GM23338 (cell line): Measurements from ENCODE around the gene MLX. TPM values are rescaled to one million over a fixed set of nuclear protein-coding genes. Genes with fewer than 3 reads are reported as not detected.

ENCODE experiments used
- ATAC-seq: fragments of 200-7000 bp; cut with Tn5 transposase; 3 replicates; pipeline ENCODE4 v1.9.1; 2020
- DNase-seq: peaks from one replicate; pipeline ENCODE4 v3.0.0-alpha.2; 2015; ENCODE audit warnings: low spot score
- H2AFZ ChIP-seq: fragments of 200-600 bp; sonication (generic); 2 replicates; pipeline ENCODE4 v1.8.0; 2016; ENCODE audit warnings: antibody characterized with exemption, mild to moderate bottlenecking, moderate library complexity
- H3F3A ChIP-seq: fragments of 200-600 bp; sonication (generic); replicated peaks from 2 replicates; pipeline ENCODE4 v1.8.0; 2017; ENCODE audit warnings: antibody characterized with exemption, mixed run types, low read depth
- H3K27ac ChIP-seq: fragments of 200-600 bp; sonication (generic); 2 replicates; pipeline ENCODE4 v1.6.1; 2016; ENCODE audit warnings: low read depth
- H3K27me3 ChIP-seq: fragments of 200-600 bp; sonication (generic); 2 replicates; pipeline ENCODE4 v1.8.0; 2016; ENCODE audit warnings: mild to moderate bottlenecking, mixed run types, moderate library complexity; ENCODE audit not compliant: insufficient read depth
- H3K36me3 ChIP-seq: fragments of 200-600 bp; sonication (generic); 2 replicates; pipeline ENCODE4 v1.8.0; 2016; ENCODE audit warnings: mild to moderate bottlenecking; ENCODE audit not compliant: insufficient read depth
- H3K4me1 ChIP-seq: fragments of 200-600 bp; sonication (generic); 2 replicates; pipeline ENCODE4 v1.8.0; 2016; ENCODE audit warnings: mild to moderate bottlenecking, moderate library complexity; ENCODE audit not compliant: insufficient read depth
- H3K4me2 ChIP-seq: fragments of 200-600 bp; sonication (generic); 2 replicates; pipeline ENCODE4 v1.7.1; 2017; ENCODE audit warnings: mixed run types
- H3K4me3 ChIP-seq: fragments of 200-600 bp; sonication (generic); 2 replicates; pipeline ENCODE4 v1.6.1; 2016; ENCODE audit warnings: mixed run types
- H3K79me2 ChIP-seq: fragments of 200-600 bp; sonication (generic); replicated peaks from 2 replicates; pipeline ENCODE4 v1.8.0; 2017; ENCODE audit warnings: mild to moderate bottlenecking; ENCODE audit not compliant: insufficient read depth
- H3K9me2 ChIP-seq: fragments of 200-600 bp; sonication (generic); 2 replicates; pipeline ENCODE4 v1.8.0; 2017; ENCODE audit not compliant: insufficient read depth
- H4K20me1 ChIP-seq: fragments of 200-600 bp; sonication (generic); replicated peaks from 2 replicates; pipeline ENCODE4 v1.8.0; 2017; ENCODE audit warnings: mild to moderate bottlenecking; ENCODE audit not compliant: insufficient read depth
- H3K27ac Mint-ChIP-seq: 2 replicates; pipeline ENCODE4 v1.8.0; 2020; ENCODE audit warnings: inconsistent platforms, mild to moderate bottlenecking, moderate library complexity, mixed read lengths
- H3K27me3 Mint-ChIP-seq: 3 replicates; pipeline ENCODE4 v1.8.0; 2022; ENCODE audit warnings: low read depth, mild to moderate bottlenecking, moderate library complexity, mixed read lengths, inconsistent platforms; ENCODE audit not compliant: insufficient read depth, poor library complexity
- H3K36me3 Mint-ChIP-seq: 3 replicates; pipeline ENCODE4 v1.8.0; 2021; ENCODE audit warnings: low read depth, mild to moderate bottlenecking, inconsistent platforms, moderate library complexity, mixed read lengths
- H3K4me1 Mint-ChIP-seq: 3 replicates; pipeline ENCODE4 v1.8.0; 2020; ENCODE audit warnings: mild to moderate bottlenecking, inconsistent platforms, mixed read lengths
- H3K4me3 Mint-ChIP-seq: 3 replicates; pipeline ENCODE4 v1.8.0; 2021; ENCODE audit warnings: moderate library complexity, mild to moderate bottlenecking, inconsistent platforms, mixed read lengths
- H3K9me3 Mint-ChIP-seq: 3 replicates; pipeline ENCODE4 v1.8.0; 2020; ENCODE audit warnings: moderate library complexity, mild to moderate bottlenecking, inconsistent platforms, mixed read lengths
- CREB1 ChIP-seq: fragments of 250-450 bp; sonication (Bioruptor Pico); IDR thresholded peaks from 2 replicates; pipeline ENCODE4 v1.5.0; 2020; ENCODE audit warnings: low read depth, mild to moderate bottlenecking, moderate library complexity
- EZH2phosphoT487 ChIP-seq: fragments of 200-600 bp; sonication (generic); IDR thresholded peaks from one replicate; pipeline ENCODE4 v1.8.1; 2018; ENCODE audit warnings: antibody characterized with exemption; ENCODE audit not compliant: unreplicated experiment
- JUNB ChIP-seq: IDR thresholded peaks from one replicate; pipeline ENCODE4 v1.6.1; 2016; ENCODE audit warnings: antibody characterized with exemption; ENCODE audit not compliant: unreplicated experiment
- NANOG ChIP-seq: IDR thresholded peaks from 2 replicates; pipeline ENCODE4 v1.6.1; 2016; ENCODE audit warnings: antibody characterized with exemption, borderline replicate concordance
- STAT1 ChIP-seq: IDR thresholded peaks from one replicate; pipeline ENCODE4 v1.6.1; 2016; ENCODE audit warnings: antibody characterized with exemption; ENCODE audit not compliant: unreplicated experiment
- ZNF114 ChIP-seq: fragments of 250-450 bp; sonication (Bioruptor Pico); IDR thresholded peaks from 2 replicates; pipeline ENCODE4 v1.5.0; 2020; ENCODE audit warnings: mild to moderate bottlenecking, moderate library complexity
- ZNF331 ChIP-seq: fragments of 250-450 bp; sonication (Bioruptor Pico); IDR thresholded peaks from 2 replicates; pipeline ENCODE4 v1.5.0; 2020; ENCODE audit warnings: low read depth, mild to moderate bottlenecking, moderate library complexity
- polyA plus RNA-seq: library from polyadenylated mRNA; unstranded; fragments of >200 nt; fragmentation: Nextera tagmentation; extraction: Ambion mirVana; gene quantifications from 2 replicates; pipeline ENCODE4 v1.2.1, GENCODE V29; 2016
- total RNA-seq: library from RNA; depleted of rRNA; stranded (reverse); fragments of >200 nt; shearing (Covaris generic); gene quantifications from 2 replicates; pipeline ENCODE4 v1.2.3, GENCODE V29; 2014
- TF ChIP-seq, protein P1 (sequence below): fragments of 250-450 bp; sonication (Bioruptor Pico); IDR thresholded peaks from 2 replicates; pipeline ENCODE4 v1.5.0; 2020; ENCODE audit warnings: mild to moderate bottlenecking, moderate library complexity
- TF ChIP-seq, protein P2 (sequence below), 2 experiments: fragments of 200-600 bp in 1 of 2; sonication (generic) in 1 of 2; conservative IDR thresholded peaks; 2 replicates each; pipeline versions ENCODE4 v1.5.1 to v1.6.1; 2016 to 2017; ENCODE audit warnings: antibody characterized with exemption in 2 of 2, low read depth in 2 of 2, mild to moderate bottlenecking in 2 of 2, moderate library complexity in 1 of 2
- TF ChIP-seq, protein P3 (sequence below): IDR thresholded peaks from one replicate; pipeline ENCODE4 v1.6.1; 2018; ENCODE audit warnings: antibody characterized with exemption; ENCODE audit not compliant: unreplicated experiment
- TF ChIP-seq, protein P4 (sequence below): IDR thresholded peaks from 2 replicates; pipeline ENCODE4 v1.6.1; 2016; ENCODE audit warnings: antibody characterized with exemption

Gene MLX
- total and polyA plus RNA-seq, 2 experiments from 2014 or later = 33.2 to 34.1 TPM

DNA sequence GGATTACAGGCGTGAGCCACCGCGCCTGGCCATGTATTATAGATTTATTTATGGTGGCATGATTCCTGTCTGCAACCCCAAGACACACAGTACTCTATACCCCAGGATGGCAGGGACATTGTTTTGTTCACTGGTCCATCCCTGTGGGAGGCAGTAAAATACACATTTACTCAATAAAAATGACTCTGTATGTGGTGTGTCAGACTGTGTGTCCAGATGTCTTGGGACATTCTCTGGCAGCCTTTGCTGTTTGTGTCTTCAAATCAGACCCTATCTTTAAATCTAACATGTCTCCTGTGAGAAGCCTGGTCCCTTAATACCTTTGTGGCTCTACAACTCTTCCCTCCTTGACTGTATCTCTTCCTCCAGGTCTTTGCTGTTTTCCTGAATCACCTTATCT lies 6.7 kb upstream of the MLX start:
- no peak overlapping the region for H3K27ac Mint-ChIP-seq
- H3K79me2 ChIP-seq = peaks cover 17% of the 10 kb centered on the region

More for the DNA sequence above, 6.7 kb upstream of the MLX start:
- Histone ChIP-seq H4K20me1 (no peaks in the 10 kb centered on the region), H3K27ac (no peak overlapping the region), H3K9me2 (no peaks in the 10 kb centered on the region), H2AFZ (no peak overlapping the region), H3K4me2 (no peak overlapping the region), H3K4me1 (peaks cover 13% of the 10 kb centered on the region; the same call in 1 of the 2 replicates), H3K27me3 (no peaks in the 10 kb centered on the region), H3K36me3 (no peaks in the 10 kb centered on the region), H3K4me3 (no peak overlapping the region), H3F3A (peaks cover 11% of the 10 kb centered on the region; the same call in 1 of the 2 replicates)
- no peaks in the 10 kb centered on the region for H3K9me3 Mint-ChIP-seq
- TF ChIP-seq STAT1 (no peak), NANOG (no peak), EZH2phosphoT487 (no peak), CREB1 (CRISPR knock-in tag) (no peak), ZNF114 (no peak), JUNB (no peak), ZNF331 (no peak)
- TF ChIP-seq, protein P1, sequence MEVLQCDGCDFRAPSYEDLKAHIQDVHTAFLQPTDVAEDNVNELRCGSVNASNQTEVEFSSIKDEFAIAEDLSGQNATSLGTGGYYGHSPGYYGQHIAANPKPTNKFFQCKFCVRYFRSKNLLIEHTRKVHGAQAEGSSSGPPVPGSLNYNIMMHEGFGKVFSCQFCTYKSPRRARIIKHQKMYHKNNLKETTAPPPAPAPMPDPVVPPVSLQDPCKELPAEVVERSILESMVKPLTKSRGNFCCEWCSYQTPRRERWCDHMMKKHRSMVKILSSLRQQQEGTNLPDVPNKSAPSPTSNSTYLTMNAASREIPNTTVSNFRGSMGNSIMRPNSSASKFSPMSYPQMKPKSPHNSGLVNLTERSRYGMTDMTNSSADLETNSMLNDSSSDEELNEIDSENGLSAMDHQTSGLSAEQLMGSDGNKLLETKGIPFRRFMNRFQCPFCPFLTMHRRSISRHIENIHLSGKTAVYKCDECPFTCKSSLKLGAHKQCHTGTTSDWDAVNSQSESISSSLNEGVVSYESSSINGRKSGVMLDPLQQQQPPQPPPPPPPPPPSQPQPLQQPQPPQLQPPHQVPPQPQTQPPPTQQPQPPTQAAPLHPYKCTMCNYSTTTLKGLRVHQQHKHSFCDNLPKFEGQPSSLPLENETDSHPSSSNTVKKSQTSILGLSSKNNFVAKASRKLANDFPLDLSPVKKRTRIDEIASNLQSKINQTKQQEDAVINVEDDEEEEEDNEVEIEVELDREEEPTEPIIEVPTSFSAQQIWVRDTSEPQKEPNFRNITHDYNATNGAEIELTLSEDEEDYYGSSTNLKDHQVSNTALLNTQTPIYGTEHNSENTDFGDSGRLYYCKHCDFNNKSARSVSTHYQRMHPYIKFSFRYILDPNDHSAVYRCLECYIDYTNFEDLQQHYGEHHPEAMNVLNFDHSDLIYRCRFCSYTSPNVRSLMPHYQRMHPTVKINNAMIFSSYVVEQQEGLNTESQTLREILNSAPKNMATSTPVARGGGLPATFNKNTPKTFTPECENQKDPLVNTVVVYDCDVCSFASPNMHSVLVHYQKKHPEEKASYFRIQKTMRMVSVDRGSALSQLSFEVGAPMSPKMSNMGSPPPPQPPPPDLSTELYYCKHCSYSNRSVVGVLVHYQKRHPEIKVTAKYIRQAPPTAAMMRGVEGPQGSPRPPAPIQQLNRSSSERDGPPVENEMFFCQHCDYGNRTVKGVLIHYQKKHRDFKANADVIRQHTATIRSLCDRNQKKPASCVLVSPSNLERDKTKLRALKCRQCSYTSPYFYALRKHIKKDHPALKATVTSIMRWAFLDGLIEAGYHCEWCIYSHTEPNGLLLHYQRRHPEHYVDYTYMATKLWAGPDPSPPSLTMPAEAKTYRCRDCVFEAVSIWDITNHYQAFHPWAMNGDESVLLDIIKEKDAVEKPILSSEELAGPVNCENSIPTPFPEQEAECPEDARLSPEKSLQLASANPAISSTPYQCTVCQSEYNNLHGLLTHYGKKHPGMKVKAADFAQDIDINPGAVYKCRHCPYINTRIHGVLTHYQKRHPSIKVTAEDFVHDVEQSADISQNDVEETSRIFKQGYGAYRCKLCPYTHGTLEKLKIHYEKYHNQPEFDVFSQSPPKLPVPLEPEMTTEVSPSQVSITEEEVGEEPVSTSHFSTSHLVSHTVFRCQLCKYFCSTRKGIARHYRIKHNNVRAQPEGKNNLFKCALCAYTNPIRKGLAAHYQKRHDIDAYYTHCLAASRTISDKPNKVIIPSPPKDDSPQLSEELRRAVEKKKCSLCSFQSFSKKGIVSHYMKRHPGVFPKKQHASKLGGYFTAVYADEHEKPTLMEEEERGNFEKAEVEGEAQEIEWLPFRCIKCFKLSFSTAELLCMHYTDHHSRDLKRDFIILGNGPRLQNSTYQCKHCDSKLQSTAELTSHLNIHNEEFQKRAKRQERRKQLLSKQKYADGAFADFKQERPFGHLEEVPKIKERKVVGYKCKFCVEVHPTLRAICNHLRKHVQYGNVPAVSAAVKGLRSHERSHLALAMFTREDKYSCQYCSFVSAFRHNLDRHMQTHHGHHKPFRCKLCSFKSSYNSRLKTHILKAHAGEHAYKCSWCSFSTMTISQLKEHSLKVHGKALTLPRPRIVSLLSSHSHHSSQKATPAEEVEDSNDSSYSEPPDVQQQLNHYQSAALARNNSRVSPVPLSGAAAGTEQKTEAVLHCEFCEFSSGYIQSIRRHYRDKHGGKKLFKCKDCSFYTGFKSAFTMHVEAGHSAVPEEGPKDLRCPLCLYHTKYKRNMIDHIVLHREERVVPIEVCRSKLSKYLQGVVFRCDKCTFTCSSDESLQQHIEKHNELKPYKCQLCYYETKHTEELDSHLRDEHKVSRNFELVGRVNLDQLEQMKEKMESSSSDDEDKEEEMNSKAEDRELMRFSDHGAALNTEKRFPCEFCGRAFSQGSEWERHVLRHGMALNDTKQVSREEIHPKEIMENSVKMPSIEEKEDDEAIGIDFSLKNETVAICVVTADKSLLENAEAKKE = no peak
- TF ChIP-seq, protein P2, sequence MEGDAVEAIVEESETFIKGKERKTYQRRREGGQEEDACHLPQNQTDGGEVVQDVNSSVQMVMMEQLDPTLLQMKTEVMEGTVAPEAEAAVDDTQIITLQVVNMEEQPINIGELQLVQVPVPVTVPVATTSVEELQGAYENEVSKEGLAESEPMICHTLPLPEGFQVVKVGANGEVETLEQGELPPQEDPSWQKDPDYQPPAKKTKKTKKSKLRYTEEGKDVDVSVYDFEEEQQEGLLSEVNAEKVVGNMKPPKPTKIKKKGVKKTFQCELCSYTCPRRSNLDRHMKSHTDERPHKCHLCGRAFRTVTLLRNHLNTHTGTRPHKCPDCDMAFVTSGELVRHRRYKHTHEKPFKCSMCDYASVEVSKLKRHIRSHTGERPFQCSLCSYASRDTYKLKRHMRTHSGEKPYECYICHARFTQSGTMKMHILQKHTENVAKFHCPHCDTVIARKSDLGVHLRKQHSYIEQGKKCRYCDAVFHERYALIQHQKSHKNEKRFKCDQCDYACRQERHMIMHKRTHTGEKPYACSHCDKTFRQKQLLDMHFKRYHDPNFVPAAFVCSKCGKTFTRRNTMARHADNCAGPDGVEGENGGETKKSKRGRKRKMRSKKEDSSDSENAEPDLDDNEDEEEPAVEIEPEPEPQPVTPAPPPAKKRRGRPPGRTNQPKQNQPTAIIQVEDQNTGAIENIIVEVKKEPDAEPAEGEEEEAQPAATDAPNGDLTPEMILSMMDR (conservative IDR thresholded peaks at IDR 0.05; ENCODE audit: low read depth in 2 of 2) = no peak
- TF ChIP-seq, protein P3, sequence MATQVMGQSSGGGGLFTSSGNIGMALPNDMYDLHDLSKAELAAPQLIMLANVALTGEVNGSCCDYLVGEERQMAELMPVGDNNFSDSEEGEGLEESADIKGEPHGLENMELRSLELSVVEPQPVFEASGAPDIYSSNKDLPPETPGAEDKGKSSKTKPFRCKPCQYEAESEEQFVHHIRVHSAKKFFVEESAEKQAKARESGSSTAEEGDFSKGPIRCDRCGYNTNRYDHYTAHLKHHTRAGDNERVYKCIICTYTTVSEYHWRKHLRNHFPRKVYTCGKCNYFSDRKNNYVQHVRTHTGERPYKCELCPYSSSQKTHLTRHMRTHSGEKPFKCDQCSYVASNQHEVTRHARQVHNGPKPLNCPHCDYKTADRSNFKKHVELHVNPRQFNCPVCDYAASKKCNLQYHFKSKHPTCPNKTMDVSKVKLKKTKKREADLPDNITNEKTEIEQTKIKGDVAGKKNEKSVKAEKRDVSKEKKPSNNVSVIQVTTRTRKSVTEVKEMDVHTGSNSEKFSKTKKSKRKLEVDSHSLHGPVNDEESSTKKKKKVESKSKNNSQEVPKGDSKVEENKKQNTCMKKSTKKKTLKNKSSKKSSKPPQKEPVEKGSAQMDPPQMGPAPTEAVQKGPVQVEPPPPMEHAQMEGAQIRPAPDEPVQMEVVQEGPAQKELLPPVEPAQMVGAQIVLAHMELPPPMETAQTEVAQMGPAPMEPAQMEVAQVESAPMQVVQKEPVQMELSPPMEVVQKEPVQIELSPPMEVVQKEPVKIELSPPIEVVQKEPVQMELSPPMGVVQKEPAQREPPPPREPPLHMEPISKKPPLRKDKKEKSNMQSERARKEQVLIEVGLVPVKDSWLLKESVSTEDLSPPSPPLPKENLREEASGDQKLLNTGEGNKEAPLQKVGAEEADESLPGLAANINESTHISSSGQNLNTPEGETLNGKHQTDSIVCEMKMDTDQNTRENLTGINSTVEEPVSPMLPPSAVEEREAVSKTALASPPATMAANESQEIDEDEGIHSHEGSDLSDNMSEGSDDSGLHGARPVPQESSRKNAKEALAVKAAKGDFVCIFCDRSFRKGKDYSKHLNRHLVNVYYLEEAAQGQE = no peak
- TF ChIP-seq, protein P4, sequence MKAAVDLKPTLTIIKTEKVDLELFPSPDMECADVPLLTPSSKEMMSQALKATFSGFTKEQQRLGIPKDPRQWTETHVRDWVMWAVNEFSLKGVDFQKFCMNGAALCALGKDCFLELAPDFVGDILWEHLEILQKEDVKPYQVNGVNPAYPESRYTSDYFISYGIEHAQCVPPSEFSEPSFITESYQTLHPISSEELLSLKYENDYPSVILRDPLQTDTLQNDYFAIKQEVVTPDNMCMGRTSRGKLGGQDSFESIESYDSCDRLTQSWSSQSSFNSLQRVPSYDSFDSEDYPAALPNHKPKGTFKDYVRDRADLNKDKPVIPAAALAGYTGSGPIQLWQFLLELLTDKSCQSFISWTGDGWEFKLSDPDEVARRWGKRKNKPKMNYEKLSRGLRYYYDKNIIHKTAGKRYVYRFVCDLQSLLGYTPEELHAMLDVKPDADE = no peak
- ATAC-seq (no peak), DNase-seq (no peak)
- peaks cover 20% of the 10 kb centered on the region; the same call in 2 of the 3 replicates for H3K36me3 Mint-ChIP-seq
- peaks cover 24% of the 10 kb centered on the region for H3K4me1 Mint-ChIP-seq
- peak overlapping the region; percentile 23; the same call in 1 of the 3 replicates for H3K4me3 Mint-ChIP-seq
- H3K27me3 Mint-ChIP-seq = peaks cover 13% of the 10 kb centered on the region
